ENCODE measurements around the gene POT1. TPM values are rescaled to one million over a fixed set of nuclear protein-coding genes. Genes with fewer than 3 reads are reported as not detected.

Gene POT1
- total and polyA plus RNA-seq, 2 of the 4 experiments (the other 2 are of a cell fraction), result 12.7 to 28.5 TPM

DNA sequence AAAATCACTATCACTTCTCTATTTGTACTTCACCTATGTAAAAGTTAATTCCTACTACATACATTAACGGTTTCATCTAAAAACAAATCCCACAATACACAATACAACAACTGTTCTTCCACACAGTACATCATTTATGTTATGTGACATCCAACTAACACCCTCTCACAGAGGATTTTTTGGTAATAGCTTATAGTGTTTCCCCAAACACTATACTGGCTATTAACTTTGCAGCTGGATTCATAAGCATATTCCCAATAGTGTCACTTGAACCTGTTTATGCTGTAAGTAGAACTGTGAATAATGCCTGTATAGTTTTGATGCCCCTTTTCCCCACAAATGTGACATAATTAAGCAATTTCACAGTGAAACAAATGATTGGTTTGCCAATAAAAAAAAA, 49.9 kb downstream of the POT1 start:
- Histone ChIP-seq H2AK5ac (ENCODE audit: low read depth, low read length) (no peak overlapping the region), H2AFZ (replicated peaks; ENCODE audit: low read length, poor library complexity) (no peak overlapping the region)

More for the DNA sequence above, 49.9 kb downstream of the POT1 start:
- no peak overlapping the region for H2BK5ac ChIP-seq (ENCODE audit: low read depth, low read length, poor library complexity, severe bottlenecking)
- no peak overlapping the region for H3K56ac ChIP-seq (ENCODE audit: extremely low read depth, insufficient read depth, low read length)
- ATAC-seq (ENCODE audit: low read depth) (no peak), DNase-seq (no peak)
- no peaks in the 10 kb centered on the region for H3K36me3 ChIP-seq (ENCODE audit: control insufficient read depth, insufficient read depth, low read length)
- no peak overlapping the region for H3K4me3 ChIP-seq (ENCODE audit: insufficient read depth, low read depth, low read length)
- H2BK15ac ChIP-seq (ENCODE audit: low read depth, low read length), result no peak overlapping the region
- TF ChIP-seq MAZ (IDR thresholded peaks at IDR 0.05; ENCODE audit: borderline replicate concordance, low read depth, low read length), result no peak
- TF ChIP-seq POLR2A (IDR thresholded peaks at IDR 0.05; ENCODE audit: low read depth, low read length), result no peak
- TF ChIP-seq BHLHE40 (IDR thresholded peaks at IDR 0.05; ENCODE audit: low read depth, low read length), result no peak
- TF ChIP-seq MAFK (IDR thresholded peaks at IDR 0.05; ENCODE audit: low read depth, low read length), result no peak
- TF ChIP-seq, protein P1, sequence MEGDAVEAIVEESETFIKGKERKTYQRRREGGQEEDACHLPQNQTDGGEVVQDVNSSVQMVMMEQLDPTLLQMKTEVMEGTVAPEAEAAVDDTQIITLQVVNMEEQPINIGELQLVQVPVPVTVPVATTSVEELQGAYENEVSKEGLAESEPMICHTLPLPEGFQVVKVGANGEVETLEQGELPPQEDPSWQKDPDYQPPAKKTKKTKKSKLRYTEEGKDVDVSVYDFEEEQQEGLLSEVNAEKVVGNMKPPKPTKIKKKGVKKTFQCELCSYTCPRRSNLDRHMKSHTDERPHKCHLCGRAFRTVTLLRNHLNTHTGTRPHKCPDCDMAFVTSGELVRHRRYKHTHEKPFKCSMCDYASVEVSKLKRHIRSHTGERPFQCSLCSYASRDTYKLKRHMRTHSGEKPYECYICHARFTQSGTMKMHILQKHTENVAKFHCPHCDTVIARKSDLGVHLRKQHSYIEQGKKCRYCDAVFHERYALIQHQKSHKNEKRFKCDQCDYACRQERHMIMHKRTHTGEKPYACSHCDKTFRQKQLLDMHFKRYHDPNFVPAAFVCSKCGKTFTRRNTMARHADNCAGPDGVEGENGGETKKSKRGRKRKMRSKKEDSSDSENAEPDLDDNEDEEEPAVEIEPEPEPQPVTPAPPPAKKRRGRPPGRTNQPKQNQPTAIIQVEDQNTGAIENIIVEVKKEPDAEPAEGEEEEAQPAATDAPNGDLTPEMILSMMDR (conservative IDR thresholded peaks at IDR 0.05; ENCODE audit: low read depth, low read length), result no peak
- TF ChIP-seq CHD1 (IDR thresholded peaks at IDR 0.05; ENCODE audit: low read depth, low read length), result no peak
- no peak for TF ChIP-seq FOS (IDR thresholded peaks at IDR 0.05; ENCODE audit: low read depth, low read length)
- TF ChIP-seq, protein P2, sequence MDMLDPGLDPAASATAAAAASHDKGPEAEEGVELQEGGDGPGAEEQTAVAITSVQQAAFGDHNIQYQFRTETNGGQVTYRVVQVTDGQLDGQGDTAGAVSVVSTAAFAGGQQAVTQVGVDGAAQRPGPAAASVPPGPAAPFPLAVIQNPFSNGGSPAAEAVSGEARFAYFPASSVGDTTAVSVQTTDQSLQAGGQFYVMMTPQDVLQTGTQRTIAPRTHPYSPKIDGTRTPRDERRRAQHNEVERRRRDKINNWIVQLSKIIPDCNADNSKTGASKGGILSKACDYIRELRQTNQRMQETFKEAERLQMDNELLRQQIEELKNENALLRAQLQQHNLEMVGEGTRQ (IDR thresholded peaks at IDR 0.05; ENCODE audit: low read depth, low read length), result no peak
- TF ChIP-seq CEBPB (IDR thresholded peaks at IDR 0.05; ENCODE audit: low read depth, low read length), result no peak
- TF ChIP-seq SMC3 (IDR thresholded peaks at IDR 0.05; ENCODE audit: low read depth, low read length), result no peak
- TF ChIP-seq MXI1 (IDR thresholded peaks at IDR 0.05; ENCODE audit: borderline replicate concordance, low read depth, low read length), result no peak
- no peak for TF ChIP-seq RCOR1 (IDR thresholded peaks at IDR 0.05; ENCODE audit: insufficient replicate concordance, low read length)
- TF ChIP-seq RFX5 (IDR thresholded peaks at IDR 0.05; ENCODE audit: low read depth, low read length), result no peak
- TF ChIP-seq RAD21 (IDR thresholded peaks at IDR 0.05; ENCODE audit: low read length), result no peak
- no peak overlapping the region for H3K14ac ChIP-seq (replicated peaks; ENCODE audit: low read depth, low read length)
- H2BK20ac ChIP-seq (ENCODE audit: low read depth, low read length), result no peak overlapping the region
- H4K8ac ChIP-seq (ENCODE audit: low read depth in 2 of 2, low read length in 2 of 2), result no peak overlapping the region
- WGBS, 2 experiments (ENCODE audit: extremely low coverage in 2 of 2, insufficient read length in 1 of 2), result 100% methylated on average over 1 of the region's 1 CpG; no CpG with 5 or more reads in 1 of the 2 experiments
- H3K9me3 ChIP-seq (ENCODE audit: control insufficient read depth, insufficient read depth, low read length), result no peaks in the 10 kb centered on the region
- CTCF ChIA-PET, result no interaction called here
- H3K4me1 ChIP-seq (ENCODE audit: control insufficient read depth, insufficient read depth, low read length), result no peaks in the 10 kb centered on the region
- dilution Hi-C loops (cut with HindIII; ENCODE audit: low sequenced_read_pairs, unreplicated experiment), result no loop called here
- H4K5ac ChIP-seq (ENCODE audit: low read depth, low read length), result no peak overlapping the region
- no peak overlapping the region for H2BK120ac ChIP-seq (ENCODE audit: low read depth, low read length)
- no peaks in the 10 kb centered on the region for H3K9me1 ChIP-seq (ENCODE audit: insufficient read depth, low read length)
- H3K9ac ChIP-seq (ENCODE audit: low read depth, low read length), result no peak overlapping the region
- no peak overlapping the region for H3K27ac ChIP-seq (ENCODE audit: insufficient read depth, low read length)
- H3K4ac ChIP-seq (ENCODE audit: low read depth, low read length), result no peak overlapping the region
- in situ Hi-C loops (cut with MboI; ENCODE audit: low sequenced_read_pairs), result no loop called here
- H3K4me2 ChIP-seq (ENCODE audit: low read depth, low read length), result no peak overlapping the region
- intact Hi-C loops (cut with micrococcal nuclease), result no loop called here
- no peaks in the 10 kb centered on the region for H4K20me1 ChIP-seq (ENCODE audit: insufficient read depth, low read length)
- no peak overlapping the region for H4K91ac ChIP-seq (ENCODE audit: insufficient read depth, low read depth, low read length)
- no peak overlapping the region for H3K18ac ChIP-seq (ENCODE audit: low read depth, low read length)
- H3K79me1 ChIP-seq (ENCODE audit: low read depth in 1 of 2, low read length in 2 of 2), result no peaks in the 10 kb centered on the region
- no peak overlapping the region for H2AK9ac ChIP-seq (replicated peaks; ENCODE audit: low read depth, low read length, poor library complexity)
- POLR2A ChIA-PET (ENCODE audit: unreplicated experiment), result interaction anchor here (0.5 kb wide), 1 partner anchor 34 kb away, joined by 4 read pairs; no protein-coding TSS in a partner anchor
- no TSS peak for BruUV-seq (replicated peaks)
- no peaks in the 10 kb centered on the region for H3K27me3 ChIP-seq (ENCODE audit: control insufficient read depth, insufficient read depth, low read length)
- H3K23ac ChIP-seq (ENCODE audit: low read depth, low read length), result no peak overlapping the region

Measured in IMR-90 (cell line).